Retina (tissue), 1 donor: Measurements from ENCODE around the gene COL12A1.

ENCODE experiments used
- DNase-seq: peaks from one replicate; pipeline ENCODE4 v3.0.0-alpha.2; 2016

COL12A1 gene

GRCh38 chr6:75176076-75176582, 29.7 kb downstream of the COL12A1 start:
- no peak for DNase-seq

- DNase-seq = no peak
Measured at GRCh38 chr6:75171986-75172385, 33.9 kb downstream of the COL12A1 start.

- DNase-seq = no peak
Measured at GRCh38 chr6:75171567-75171966, 34.3 kb downstream of the COL12A1 start.

- DNase-seq = no peak
Measured at GRCh38 chr6:75170691-75171560, 34.9 kb downstream of the COL12A1 start.

- DNase-seq = no peak
Measured at GRCh38 chr6:75169689-75170586, 35.9 kb downstream of the COL12A1 start.

GRCh38 chr6:75167851-75168250, 38.0 kb downstream of the COL12A1 start:
- no peak for DNase-seq

- DNase-seq = no peak
Measured at GRCh38 chr6:75167325-75167724, 38.5 kb downstream of the COL12A1 start.

- no peak for DNase-seq
Measured at GRCh38 chr6:75166773-75167172, 39.1 kb downstream of the COL12A1 start.

GRCh38 chr6:75166236-75166635, 39.6 kb downstream of the COL12A1 start:
- no peak for DNase-seq

GRCh38 chr6:75158176-75158575, 47.7 kb downstream of the COL12A1 start:
- DNase-seq = no peak

- no peak for DNase-seq
Measured at GRCh38 chr6:75157336-75157735, 48.5 kb downstream of the COL12A1 start.

- no peak for DNase-seq
Measured at GRCh38 chr6:75156186-75156878, 49.5 kb downstream of the COL12A1 start.

GRCh38 chr6:75155631-75156030, 50.2 kb downstream of the COL12A1 start:
- DNase-seq = no peak

GRCh38 chr6:75154973-75155372, 50.9 kb downstream of the COL12A1 start:
- no peak for DNase-seq

- no peak for DNase-seq
Measured at GRCh38 chr6:75150685-75151412, 55.0 kb downstream of the COL12A1 start.

GRCh38 chr6:75149696-75150095, 56.2 kb downstream of the COL12A1 start:
- DNase-seq = no peak

- DNase-seq = no peak
Measured at GRCh38 chr6:75149240-75149639, 56.6 kb downstream of the COL12A1 start.

- DNase-seq = no peak
Measured at GRCh38 chr6:75147512-75147911, 58.3 kb downstream of the COL12A1 start.

- DNase-seq = no peak
Measured at GRCh38 chr6:75145976-75146375, 59.9 kb downstream of the COL12A1 start.

- no peak for DNase-seq
Measured at GRCh38 chr6:75145211-75145610, 60.6 kb downstream of the COL12A1 start.

GRCh38 chr6:75144386-75144785, 61.5 kb downstream of the COL12A1 start:
- DNase-seq = no peak

- DNase-seq = no peak
Measured at GRCh38 chr6:75143191-75143590, 62.7 kb downstream of the COL12A1 start.
